Measurements from ENCODE around the gene MFGE8. TPM values are rescaled to one million over a fixed set of nuclear protein-coding genes. Genes with fewer than 3 reads are reported as not detected.
"Not testable (repeated sequence)": the region's sequence is repeated elsewhere in the genome, so short reads cannot be mapped to it uniquely, and the experiment has no call there.

The MFGE8 gene, protein sequence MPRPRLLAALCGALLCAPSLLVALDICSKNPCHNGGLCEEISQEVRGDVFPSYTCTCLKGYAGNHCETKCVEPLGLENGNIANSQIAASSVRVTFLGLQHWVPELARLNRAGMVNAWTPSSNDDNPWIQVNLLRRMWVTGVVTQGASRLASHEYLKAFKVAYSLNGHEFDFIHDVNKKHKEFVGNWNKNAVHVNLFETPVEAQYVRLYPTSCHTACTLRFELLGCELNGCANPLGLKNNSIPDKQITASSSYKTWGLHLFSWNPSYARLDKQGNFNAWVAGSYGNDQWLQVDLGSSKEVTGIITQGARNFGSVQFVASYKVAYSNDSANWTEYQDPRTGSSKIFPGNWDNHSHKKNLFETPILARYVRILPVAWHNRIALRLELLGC
- 107 and 140 TPM in 2 replicates for total RNA-seq

DNA sequence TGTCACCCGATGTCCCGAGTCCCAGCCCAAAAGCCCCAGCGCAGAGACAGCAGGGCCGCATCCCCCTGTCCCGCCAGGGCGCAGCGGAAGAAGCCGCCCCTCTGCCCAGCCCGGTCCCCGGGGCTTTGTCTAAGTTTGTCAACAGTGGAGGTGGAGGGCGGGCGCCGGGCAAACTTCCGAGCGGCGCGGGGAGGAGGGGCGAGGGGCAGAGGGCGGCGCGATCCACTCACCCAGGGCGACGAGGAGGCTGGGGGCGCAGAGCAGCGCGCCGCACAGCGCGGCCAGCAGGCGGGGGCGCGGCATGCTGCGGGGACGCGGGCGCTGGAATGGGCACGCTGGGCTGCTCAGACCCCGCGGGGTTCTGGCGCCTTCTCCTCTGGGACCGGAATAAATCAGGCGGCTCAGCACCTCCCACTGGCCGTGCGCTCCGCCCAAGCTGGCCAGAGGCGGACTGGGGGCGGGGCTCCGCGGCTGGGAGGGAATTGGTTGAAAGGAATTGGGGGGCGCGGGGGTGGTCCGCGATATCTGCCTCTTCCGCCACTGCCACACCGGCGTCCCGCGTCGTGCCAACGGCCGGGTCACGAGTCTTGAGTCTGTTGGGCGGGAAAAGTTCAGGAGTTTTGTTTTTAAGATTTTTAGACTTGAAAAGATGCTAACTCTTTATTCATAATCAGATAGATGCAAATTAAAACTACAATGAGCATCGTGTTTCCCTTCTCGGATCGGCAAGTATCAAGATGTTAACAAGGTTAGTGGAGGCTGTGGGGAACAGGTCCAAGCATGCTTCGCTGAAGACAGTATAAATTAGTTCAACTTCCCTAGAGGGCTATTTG lies at the start of gene MFGE8:
TSS of gene MFGE8 (minus strand) at position 363 of the 833 bp plus-strand sequence. CDS start at position 303, 60 bp downstream.
- no peak for DNase-seq (ENCODE audit: extremely low read depth, low read depth, low spot score)

DNA sequence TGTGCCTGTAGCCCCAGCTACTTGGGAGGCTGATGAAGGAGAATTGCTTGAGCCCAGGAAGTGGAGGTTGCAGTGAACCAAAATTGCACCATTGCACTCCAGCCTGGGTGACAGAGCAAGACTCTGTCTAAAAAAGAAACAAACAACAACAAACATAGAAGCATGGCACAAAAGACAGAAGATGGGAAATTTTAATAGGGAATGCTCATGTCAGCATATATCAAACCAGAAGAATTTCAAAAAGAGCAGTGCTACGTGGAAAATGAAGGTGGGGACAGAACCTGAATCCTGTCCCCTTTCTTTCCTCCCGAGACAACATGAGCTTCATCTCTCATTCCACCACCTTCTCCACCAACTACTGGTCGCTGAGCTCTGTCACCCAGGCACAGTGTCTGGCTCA lies 46.3 kb upstream of the MFGE8 start:
- DNase-seq (ENCODE audit: extremely low read depth, low read depth, low spot score): no peak

GRCh38 chr15:88956906-88957305 lies 43.7 kb upstream of the MFGE8 start:
- no peak for DNase-seq (ENCODE audit: extremely low read depth, low read depth, low spot score)

DNA sequence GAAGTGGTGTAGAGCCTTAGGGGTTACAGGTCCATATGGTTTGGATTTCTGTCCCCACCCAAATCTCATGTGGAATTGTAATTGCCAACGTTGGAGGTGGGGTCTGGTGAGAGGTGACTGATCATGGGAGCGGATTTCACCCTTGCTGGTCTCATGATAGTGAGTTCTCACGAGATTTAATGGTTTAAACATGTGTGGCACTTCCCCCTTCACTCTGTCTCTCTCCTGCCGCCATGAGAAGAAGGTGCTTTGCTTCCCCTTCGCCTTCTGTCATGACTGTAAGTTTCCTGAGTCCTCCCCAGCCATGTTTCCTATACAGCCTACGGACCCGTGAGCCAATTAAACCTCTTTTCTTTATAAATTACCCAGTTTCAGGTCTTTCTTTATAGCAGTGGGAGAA lies 43.1 kb upstream of the MFGE8 start:
- no peak for DNase-seq (ENCODE audit: extremely low read depth, low read depth, low spot score)

DNA sequence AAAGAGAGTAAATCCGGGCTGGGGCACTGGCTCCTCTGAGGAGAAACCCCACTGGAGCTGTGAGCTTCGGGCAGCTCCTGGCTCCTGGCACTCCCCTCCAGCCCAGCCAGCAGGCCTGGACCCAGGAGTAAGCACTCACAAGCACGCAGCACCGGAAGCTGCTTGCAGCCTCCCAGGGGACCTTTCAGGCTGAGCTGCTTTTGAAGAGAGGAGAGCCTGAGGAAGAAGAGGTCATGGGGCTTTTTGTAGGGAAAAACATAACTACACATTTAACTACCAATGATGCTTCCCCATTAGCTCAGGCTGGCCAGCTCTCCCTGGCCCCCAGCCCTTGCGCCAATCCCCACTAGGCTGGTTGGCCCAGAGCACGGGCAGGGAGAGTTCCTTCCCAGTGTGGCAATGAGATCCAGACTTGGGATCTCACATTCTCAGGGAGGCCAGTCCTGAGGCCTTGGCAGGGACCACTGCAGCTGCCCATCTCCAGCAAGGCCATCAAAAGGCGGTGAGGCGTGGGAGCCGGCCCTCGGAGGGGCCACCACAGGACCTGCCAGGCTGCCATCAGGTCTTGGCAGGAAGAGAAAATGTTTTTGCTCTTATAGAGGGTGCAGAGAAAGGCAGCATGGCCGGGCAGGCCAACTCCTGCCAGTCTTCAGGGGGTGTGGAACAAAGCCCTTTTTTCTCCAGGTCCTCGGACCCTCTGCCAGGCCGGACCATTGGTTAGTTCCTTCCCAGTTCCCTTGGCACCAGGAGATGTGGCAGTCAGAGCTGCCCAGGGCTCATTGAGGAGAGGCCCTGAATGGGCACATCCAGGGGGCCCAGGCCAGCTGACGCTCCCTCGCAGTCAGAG lies 41.5 kb upstream of the MFGE8 start:
- no peak for DNase-seq (ENCODE audit: extremely low read depth, low read depth, low spot score)

DNA sequence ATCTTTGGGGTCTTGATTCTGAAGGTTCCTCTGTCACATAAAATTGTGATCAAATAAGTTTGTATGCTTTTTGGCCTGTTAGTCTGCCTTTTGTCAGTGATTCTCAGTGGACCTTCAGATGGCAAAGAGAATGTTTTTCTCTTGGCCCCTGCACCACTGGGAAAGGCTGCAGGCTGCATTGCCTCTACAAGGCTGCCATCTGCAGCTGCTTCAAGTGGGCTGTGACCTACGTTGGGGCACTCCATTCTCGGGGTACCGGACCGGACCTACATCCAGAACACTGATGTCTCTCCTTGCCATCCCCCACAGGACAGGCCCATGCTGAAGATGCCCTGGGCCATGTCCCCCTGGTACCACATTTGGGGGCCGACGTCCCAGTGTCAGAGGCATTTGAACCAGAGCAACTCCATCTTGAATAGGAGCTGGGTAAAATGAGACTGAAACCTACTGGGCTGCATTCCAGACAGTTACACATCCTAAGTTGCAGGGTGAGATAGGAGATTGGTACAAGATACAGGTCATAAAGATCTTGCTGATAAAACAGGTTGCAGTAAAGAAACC lies 37.5 kb upstream of the MFGE8 start:
- DNase-seq (ENCODE audit: extremely low read depth, low read depth, low spot score): no peak

- DNase-seq (ENCODE audit: extremely low read depth, low read depth, low spot score): no peak
Measured at GRCh38 chr15:88949734-88950400, 36.7 kb upstream of the MFGE8 start.

- no peak for DNase-seq (ENCODE audit: extremely low read depth, low read depth, low spot score)
Measured at GRCh38 chr15:88940110-88940675, 27.0 kb upstream of the MFGE8 start.

GRCh38 chr15:88939486-88939806 lies 26.3 kb upstream of the MFGE8 start:
- DNase-seq (ENCODE audit: extremely low read depth, low read depth, low spot score): no peak

- no peak for DNase-seq (ENCODE audit: extremely low read depth, low read depth, low spot score)
Measured at GRCh38 chr15:88938802-88939485, 25.8 kb upstream of the MFGE8 start.

- not testable (repeated sequence) for DNase-seq (ENCODE audit: extremely low read depth, low read depth, low spot score)
Measured at GRCh38 chr15:88934449-88934848, 21.3 kb upstream of the MFGE8 start.

DNA sequence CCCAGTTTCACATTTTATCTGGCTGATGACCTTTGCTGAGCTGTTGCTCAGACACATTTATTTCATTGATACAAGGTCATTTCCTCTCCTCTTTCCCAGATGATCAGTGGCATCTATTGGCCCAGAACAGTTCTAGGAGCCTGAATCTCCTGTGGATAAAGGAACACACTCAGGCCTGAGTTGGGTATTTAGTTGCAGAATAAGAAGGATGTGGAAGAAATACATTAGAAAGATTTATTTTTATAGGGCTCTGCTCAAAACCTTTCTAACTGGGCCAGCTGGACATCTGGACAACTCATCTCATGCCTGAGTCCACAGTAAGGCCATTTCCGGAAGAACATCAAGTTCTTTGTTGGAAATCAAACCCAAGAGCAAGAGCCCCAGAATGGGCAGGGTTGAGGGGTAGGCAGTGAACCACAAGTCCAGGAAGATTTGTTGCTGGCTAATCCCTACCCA lies 19.7 kb upstream of the MFGE8 start:
- no peak for DNase-seq (ENCODE audit: extremely low read depth, low read depth, low spot score)

DNA sequence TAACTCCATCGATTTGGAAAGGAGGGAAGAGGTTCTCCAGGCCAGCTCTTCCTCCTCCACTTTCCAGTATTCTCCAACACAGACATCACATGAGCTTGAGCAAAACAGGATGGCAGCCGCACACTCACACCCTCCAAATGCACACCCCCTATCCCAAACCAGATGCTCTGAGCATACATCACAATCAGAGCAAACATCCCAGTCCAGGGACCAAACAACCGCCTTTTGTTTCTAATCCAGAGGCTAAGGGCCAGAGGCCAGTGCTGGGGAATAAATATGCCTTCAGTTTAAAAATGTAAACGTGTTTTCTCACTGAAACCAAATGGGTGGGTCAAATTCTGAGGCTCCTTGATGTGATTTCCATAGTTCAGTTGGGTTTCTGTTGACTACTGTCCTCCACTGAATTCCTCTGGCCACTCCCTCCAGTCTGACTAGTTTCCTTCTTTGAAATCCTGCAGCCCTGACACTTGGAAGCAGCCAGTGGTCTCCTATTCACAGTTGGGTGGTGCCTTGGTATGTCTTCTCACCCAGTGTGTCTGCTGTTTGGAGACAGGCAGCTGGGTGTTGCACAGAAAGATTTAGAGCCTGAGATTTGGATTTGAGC lies 19.2 kb upstream of the MFGE8 start:
- DNase-seq (ENCODE audit: extremely low read depth, low read depth, low spot score): no peak

- DNase-seq (ENCODE audit: extremely low read depth, low read depth, low spot score): no peak
Measured at GRCh38 chr15:88930579-88930978, 17.4 kb upstream of the MFGE8 start.

- DNase-seq (ENCODE audit: extremely low read depth, low read depth, low spot score): not testable (repeated sequence)
Measured at GRCh38 chr15:88929358-88930098, 16.3 kb upstream of the MFGE8 start.

GRCh38 chr15:88928192-88928591 lies 15.0 kb upstream of the MFGE8 start:
- DNase-seq (ENCODE audit: extremely low read depth, low read depth, low spot score): not testable (repeated sequence)

- DNase-seq (ENCODE audit: extremely low read depth, low read depth, low spot score): not testable (repeated sequence)
Measured at GRCh38 chr15:88925648-88926047, 12.5 kb upstream of the MFGE8 start.

DNA sequence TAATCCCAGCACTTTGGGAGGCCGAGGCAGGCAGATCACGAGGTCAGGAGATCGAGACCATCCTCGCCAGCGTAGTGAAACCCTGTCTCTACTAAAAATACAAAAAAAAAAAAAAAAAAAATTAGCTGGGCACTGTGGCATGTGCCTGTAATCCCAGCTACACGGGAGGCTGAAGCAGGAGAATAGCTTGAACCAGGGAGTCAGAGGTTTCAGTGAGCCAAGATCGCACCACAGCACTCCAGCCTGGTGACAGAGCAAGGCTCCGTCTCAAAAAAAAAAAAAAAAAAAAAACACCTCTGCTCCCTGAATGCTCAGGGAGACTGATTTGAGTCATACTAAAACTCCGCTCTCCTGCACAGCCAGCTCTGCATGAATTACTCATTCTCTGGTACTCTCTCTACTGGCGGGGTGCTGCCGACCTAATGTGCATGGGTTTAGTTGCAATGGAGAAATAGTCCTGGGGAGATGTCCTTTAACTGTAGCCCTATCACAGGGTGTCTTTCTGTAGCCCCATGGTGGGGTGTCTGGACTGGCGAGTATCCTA lies 7.8 kb upstream of the MFGE8 start:
- not testable (repeated sequence) for DNase-seq (ENCODE audit: extremely low read depth, low read depth, low spot score)
